Anterior cingulate cortex (tissue), 58 donors: ENCODE data around the gene GPR176.
"Not testable (repeated sequence)": the region's sequence is repeated elsewhere in the genome, so short reads cannot be mapped to it uniquely, and the experiment has no call there.

ENCODE experiments used
- DNase-seq, 58 donors: peaks; one replicate each; lab custom pipeline; 2025; lab: John Stamatoyannopoulos, UW

GPR176 gene

DNA sequence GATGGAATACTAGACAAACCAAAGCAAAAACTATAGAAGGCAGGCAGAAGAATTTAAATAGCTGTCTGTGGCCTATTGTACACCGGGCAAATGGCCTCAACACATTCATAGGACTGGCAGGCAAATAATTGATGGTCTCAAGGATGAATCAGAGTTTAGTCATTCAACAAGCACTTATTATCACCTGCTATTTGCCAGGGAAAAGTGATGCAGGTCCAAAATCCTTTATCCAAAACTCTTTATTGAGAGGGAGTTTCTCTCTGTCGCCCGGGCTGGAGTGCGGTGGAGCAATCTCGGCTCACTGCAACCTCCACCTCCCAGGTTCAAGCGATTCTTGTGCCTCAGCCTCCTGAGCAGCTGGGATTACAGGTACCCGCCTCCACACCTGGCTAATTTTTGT is 16.1 kb upstream of the GPR176 start:
- no peak for DNase-seq

DNA sequence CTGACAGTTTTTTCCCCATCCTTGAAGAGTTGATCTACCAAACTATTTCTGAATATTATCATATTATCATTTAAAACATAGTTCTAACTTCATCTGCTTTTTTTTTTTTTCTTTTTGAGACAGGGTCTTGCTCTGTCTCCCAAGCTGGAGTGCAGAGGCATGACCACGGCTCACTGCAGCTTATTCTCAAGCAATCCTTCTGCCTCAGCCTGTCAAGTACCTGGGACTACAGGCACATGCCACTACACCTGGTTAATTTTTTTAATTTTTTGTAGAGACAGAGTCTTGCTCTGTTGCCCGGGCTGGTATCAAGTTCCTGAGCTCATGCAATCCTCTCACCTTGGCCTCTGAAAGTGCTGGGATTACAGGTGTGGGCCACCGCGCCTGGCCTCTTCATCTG is 15.2 kb upstream of the GPR176 start:
- no peak for DNase-seq

DNA sequence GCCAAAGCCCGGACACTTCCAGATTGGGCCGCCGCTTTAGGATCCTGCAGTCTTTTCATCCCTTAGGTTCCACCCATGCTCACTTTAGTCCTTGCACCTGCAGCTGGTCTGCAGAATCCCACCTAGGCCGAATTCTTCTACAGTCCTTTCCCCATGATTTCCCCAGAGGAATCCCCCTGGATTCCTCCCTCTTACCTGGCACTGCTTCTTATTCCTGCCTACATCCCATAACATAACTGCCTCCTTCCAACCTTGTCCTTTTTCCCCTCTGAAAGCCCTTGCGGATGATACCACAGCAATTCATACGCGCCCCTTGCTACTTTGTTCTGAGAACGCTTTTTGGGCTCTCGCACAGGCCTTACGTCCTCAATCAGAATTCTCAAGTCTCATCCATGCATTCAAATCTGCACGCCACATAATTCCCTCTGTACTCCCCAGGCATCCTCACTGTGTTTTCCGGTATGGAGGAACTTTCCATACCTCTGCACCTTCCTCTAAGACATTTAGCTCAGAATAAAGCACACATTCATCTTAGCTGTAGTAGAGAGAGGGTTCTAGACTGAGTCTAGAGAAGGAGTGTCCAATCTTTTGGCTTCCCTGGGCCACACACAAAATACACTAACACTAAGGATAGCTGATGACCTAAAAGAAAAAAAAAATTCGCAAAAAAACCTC is 14.5 kb upstream of the GPR176 start:
- DNase-seq = peak in 11 of 58 donors; percentile 1 to 59 (median 40)

DNA sequence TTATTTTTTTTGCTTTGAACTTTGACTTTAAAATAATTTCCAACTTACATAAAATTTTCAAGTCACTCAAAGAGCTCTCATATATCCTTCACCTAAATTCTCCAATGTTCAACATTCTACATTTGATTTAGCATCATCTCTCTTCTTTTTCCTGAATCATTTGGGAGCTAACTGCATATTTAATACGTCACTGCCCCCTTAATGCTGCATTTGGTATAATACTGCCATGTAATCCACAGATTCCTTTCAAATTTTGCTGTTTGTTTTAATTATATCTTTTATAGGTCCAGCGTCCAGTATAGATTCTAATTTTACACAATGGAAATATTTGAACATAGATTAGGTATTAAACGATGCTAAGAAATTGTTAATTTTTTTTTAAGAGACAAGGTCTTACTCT is 11.5 kb upstream of the GPR176 start:
- no peak for DNase-seq

DNA sequence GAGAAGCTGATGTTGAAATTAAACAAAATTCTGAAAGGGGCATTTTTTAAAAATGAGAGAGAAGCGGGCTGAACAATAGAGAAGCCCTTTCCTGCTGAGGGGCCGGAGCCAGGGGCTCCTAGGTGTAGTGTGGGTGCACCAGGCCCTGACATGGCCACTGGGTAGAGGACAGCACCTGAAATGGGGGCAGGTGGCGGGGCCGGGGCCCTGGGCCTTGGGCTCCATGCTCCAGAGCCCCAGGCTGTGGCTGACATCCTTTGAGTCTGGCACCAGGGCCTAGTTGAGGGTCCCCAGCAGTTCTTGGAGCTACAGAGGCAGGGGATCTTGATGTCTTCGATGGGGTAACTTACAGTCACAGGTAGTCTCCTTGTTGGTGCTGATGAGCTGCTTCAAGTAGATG is 6.5 kb upstream of the GPR176 start:
- DNase-seq = no peak

DNA sequence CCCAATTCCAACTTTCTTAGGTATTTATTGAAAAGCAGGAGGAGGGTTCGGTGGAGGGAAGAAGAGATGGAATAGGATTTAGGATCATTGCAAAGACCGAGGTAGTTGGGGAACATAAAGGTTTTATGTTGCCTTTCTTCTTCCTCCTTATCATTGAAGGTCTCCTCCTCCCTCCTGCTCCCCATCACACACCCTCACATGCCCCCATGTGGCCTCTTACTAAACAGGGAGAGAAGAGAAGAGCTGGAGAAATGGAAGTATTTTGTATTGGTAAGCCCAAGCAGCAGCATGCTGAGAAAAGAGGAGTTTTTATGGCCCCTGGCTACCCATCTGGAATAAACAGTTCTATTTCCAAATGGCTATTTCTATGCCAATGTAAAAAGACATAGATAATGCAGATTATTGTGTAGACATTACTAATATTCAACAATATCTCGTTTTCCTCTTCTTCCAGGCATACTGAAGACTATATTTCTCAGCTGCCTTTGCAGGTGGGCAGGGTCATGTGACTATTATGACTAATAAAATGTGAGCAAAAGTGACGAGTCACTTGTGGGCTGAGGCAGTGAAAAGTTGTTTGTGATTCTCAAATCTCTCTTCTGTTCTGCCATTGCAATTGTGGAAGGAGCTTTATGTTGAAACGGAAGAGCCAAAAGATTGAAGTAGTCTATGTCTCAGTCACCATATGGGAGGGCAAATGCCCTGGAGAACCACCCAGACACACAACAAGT is 5.2 kb upstream of the GPR176 start:
- no peak for DNase-seq

DNA sequence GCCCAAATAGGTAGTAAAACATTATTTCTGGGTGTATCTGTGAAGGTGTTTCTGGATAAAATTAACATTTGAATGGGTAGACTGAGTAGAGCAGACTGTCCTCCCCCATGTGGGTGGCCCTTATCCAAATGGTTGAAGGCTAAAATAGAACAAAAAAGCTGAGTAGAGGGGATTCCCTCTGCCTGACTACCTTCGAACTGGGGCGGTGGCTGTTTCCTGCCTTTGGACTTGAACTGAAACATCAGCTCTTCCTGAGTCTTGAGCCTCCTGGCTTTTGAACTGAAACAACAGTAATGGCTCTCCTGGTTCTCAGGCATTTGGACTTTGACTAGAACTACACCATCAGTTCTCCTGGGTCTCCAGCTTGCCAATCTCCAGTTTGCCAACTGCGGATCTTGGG is 4.4 kb upstream of the GPR176 start:
- DNase-seq = no peak

DNA sequence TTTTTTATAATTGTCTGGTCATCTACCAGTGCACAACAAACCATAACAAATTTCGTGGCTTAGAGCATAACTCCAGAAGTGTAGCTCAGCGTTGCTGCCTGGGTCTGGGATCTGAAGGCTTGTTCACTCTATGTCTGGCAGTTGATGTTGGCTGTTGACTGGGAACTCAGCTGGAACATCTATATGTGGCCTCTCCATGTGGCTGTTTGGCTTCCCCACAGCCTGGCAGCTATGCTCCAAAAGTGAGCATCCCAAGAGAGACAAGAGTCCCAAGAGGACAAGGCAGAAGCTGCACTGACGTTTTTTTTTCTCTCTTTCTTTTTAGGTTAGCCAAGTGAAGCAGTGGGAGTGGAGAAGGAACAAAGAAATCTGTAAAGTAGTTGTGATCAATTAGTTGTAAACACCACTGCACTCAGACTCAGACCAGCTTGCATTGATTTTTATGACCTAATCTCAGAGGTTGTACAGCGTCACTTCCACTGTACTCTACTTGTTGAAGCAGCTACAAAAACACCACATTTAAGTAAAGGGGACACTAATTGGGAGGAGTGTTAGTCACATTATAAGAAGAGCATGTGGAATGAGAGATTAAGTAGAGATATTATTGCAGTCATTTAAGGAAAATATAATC is 2.5 kb upstream of the GPR176 start:
- peak in 11 of 58 donors; percentile 0 to 37 (median 4) for DNase-seq

DNA sequence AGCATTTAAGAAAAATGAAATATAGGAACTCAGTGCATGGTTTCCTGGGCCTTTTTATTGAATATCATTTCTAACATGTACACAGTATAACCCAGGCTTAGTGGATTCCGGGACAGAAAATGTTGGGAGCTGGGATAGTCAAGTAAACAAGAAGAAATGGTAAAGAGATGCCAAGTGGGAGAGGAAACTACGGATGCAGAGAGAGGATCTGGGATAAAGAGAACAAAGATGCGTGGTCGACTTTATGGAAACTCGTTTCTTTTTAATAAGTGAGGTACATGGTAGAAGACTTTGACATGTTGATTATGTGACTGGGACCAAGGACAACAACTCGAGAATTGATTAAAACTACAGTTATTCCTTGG is 1.2 kb upstream of the GPR176 start:
- no peak for DNase-seq

DNA sequence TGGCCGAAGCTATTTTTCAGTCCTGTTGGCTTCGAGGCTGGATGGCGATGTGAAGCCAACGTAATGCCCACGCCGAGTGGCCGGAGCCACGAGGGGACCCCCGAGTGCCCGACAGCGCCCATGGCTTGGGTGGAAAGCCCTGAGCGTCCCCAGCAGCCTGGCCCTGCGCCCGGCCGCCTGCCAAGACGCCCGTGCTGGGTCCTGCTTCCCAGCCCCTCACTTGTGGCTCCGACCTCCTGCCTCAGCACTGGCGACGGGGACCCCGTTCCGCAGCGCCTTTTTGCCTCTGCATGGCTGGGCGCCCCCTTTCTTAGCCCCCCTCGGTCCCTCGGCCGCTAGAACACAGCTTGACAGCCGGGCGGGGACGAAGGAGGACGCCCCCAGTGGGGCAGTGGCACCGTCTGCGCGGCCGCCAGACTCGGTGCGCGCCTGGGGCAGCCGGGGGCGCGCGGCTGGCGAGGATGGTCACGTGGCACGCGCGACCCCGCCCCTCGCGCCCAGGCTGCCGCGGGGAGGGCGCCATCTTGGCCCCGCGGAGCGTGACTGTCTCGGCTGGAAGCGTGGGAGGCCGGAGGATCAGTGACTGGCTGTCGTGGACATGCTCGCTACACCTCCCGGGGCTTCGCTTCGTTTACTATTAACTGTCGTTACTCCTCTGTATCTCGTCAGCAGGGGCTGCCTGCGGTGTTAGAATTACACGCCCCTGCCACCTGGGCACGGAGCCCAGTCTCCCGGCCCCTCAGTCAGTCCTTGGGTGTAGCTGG is 626 bp upstream of the GPR176 start:
- DNase-seq = peak in 55 of 58 donors; percentile 12 to 82 (median 69)

DNA sequence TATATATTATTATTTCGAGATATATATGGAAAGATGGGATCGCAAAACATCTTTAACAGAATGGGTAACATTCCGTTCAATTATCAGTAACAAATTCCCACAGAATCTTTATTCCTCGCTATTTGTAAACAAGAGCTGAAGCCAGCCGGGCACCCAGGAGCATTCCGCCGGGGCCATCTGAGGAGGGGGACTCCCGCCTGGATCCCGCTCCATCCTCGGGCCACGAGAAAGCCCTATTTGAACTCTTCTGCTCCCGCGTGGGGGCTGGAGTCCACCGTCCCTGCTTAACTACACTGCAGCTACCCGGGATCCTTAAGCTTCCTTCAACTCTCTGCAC is 687 bp downstream of the GPR176 start:
- DNase-seq = peak in 3 of 58 donors; percentile 27 to 46 (median 43)

DNA sequence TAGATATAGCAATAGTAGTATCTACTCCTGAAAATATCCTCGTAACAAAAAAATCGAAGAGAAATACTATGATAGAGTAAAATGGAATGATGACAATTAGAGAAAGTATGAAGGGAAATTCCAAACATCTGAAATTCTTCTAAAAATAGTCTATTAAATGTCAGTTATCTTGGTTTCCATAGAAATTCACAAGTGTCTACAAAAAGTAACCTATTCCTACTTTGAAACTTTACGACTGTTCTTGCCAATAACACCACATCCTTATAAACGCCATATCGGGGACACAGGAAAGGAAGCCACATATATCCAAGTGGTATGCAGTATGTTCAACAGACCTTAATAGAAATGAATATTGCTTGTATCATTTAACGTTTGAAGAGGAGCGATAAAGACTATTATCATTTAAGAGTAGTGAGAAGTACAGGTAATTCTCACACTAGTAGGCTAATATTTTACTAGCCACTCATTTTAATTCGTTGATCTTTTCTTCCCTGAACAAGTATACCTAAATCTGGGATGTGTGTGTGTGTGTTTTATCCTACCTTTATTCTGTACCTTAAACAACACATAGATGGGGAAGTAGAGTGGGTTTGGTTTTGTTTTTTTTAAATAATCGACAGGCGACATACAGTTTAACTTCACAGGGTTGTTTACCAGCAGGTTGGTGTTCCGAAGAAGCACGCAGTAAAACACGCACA is 1.2 kb downstream of the GPR176 start:
- no peak for DNase-seq

DNA sequence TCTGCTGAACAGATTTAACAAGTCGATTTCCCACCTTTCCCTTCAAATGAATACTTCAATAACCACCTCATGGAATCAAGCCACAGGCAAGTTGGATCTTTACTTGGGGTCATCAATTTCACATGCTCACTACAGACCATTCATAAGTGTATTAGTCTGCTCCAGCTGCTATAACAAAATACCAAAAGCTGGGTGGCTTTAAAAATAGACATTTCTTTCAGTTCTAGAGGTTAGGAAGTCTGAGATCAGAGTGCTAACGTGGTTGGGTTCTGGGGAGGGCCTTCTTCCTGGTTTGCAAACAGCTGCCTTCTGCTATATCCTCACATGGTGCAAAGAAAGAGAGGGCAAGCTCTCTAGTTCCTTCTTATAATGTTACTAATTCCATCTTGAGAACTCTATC is 5.1 kb downstream of the GPR176 start:
- no peak for DNase-seq

DNA sequence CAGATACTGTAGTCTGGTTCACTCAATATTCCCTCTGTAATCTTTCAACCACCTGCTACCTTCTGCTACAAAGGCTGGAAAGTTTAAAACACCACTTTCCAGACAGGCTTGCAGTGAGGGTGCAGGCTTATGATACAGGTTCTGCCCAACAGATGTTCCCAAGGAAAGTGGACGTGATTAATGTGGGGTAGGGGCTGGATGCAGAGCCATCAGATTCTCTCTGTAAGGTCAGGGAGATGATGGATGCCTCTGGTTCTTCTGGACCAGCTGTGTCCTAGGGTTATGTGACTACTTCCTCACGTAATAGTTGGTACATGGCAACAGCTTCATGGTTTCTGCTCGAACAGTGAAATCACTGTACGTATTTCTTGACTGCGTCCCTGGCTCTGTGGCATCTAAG is 11.1 kb downstream of the GPR176 start:
- DNase-seq = no peak

DNA sequence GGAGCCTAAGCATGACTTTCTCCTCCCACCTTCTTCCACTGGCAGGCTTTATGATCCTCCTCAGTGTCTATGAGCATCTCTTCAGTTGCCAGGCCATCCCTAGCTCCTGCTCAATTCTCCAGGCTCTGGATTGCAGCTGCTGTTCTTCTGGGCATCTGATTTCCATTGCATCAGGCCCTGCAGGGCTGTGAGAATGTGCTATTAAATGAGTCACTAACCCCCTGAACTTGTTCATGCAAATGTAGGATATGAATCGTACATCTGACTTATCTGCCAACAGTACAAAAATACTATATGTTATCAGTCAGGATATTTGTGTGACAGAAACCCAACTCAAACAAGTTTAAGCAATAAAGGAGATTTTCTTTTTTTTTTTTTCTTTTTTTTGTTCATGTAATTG is 11.9 kb downstream of the GPR176 start:
- peak in 8 of 58 donors; percentile 0 to 41 (median 10) for DNase-seq

DNA sequence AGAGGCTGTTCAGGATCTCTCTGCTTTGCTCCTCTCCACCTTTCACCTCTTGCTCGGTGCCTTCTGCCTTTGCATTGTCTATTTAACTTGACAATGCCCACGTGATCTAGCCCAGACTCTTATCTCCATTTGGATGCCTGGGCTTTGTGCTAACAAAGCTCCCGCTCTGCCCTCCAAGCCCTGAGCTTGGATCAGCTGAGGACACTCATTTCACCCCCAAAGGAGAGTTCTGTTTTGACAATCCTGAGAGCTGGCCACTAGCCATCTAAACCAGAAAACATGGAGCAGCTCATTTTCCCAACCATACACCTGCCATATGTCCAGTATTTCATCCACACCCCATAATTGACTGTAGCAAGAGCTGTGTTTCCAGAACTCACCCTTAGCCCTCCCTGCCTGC is 12.8 kb downstream of the GPR176 start:
- no peak for DNase-seq

DNA sequence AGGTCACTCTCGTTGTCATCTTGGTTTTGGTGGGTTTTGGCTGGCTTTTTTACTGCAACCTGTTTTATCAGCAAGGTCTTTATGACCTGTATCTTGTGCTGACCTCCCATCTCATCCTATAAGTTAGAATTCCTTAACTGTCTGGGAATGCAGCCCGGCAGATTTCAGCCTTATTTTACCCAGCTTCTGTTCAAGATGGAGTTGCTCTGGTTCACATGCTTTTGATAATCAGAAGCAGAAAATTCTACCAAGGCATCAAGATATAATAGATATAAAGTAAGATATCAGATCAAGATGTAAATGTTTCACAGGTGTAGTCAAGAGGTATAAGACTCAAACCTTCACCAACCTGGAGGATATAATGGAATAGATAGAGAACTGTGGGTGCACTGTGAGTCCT is 16.0 kb downstream of the GPR176 start:
- DNase-seq = no peak

DNA sequence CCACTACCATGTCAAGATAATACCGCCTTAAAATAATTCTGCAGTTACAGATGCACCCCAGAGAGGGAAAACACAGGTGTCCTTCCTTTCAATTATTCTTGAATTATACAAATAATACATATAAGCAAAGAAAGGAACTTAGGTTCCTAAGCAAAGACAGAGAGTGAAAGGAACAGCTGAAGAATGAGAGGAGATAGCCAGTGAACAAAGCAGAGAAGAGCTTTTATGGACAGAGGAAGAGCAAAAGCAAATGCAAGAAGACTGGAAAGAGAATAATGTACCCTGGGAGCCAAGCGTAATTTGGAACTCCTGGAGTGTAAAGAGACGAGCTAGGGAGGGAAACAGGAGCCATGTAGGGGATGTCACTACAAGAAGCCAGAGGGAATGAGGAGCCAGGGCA is 21.7 kb downstream of the GPR176 start:
- DNase-seq = no peak

DNA sequence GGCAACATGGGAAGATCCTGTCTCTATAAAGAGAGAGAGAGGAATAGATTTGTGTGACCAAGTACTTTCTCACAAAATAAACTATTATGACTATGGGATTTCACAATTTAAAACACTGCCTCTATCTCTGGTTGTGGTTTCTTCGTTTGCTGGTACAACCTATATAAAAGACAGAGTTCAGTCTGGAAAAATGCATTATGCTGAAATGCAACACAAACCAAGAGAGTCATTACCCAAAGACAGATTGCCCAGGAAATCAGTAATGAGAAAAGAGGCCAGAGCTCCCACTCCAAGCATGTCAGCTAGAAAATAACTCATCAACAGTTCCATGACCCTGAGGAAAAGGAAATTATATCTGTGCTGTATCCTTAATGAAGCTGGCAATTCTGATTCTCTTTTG is 23.2 kb downstream of the GPR176 start:
- no peak for DNase-seq

DNA sequence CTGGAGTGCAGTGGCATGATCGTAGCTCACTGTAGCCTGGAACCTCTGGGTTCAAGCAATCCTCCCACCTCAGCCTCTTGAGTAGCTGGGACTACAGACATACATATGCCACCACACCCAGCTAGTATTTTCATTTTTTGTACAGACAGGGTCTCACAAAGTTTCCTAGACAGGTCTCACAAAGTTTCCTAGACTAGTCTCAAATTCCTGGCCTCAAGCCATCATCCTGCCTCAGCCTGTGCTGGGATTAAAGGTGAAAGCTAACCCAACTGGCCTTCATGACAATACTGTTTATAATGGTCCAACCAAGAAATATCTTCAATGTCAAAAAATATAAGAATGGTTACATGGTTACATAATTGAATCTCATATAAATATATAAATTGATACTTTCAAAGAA is 24.0 kb downstream of the GPR176 start:
- DNase-seq = no peak

DNA sequence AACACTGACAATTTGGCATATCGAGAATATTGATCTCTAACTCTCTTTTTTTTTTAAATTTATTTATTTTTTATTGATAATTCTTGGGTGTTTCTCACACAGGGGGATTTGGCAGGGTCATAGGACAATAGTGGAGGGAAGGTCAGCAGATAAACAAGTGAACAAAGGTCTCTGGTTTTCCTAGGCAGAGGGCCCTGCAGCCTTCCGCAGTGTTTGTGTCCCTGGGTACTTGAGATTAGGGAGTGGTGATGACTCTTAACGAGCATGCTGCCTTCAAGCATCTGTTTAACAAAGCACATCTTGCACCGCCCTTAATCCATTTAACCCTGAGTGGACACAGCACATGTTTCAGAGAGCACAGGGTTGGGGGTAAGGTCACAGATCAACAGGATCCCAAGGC is 27.0 kb downstream of the GPR176 start:
- not testable (repeated sequence) for DNase-seq
